ENCODE measurements around the gene PTPRD. TPM values are rescaled to one million over a fixed set of nuclear protein-coding genes. Genes with fewer than 3 reads are reported as not detected.

Gene PTPRD
- total and polyA plus RNA-seq, 2 donors (not counting 1 experiment from before 2014, with no cell fraction given), result 0.35 to 4.8 TPM

- no peak for DNase-seq (ENCODE audit: low read depth in 2 of 2)
- Histone ChIP-seq H3K27me3 (ENCODE audit: control insufficient read depth, insufficient read depth, low read length) (no peaks in the 10 kb centered on the region), H3K4me1 (ENCODE audit: control insufficient read depth, extremely low read depth, insufficient read depth, low read length) (no peaks in the 10 kb centered on the region), H3K79me2 (ENCODE audit: control insufficient read depth, insufficient read depth, low read length) (no peaks in the 10 kb centered on the region), H3K27ac (ENCODE audit: insufficient read depth, low read length) (no peak overlapping the region), H3K9ac (ENCODE audit: insufficient read depth, low read length) (no peak overlapping the region), H4K20me1 (ENCODE audit: control insufficient read depth, extremely low read depth, insufficient read depth, low read length) (no peaks in the 10 kb centered on the region), H2AFZ (ENCODE audit: low read length) (no peak overlapping the region), H3K4me3 (replicated peaks in 1 of 4; ENCODE audit: control extremely low read depth in 1 of 4, insufficient read depth in 1 of 4, low read depth in 3 of 4, low read length in 4 of 4) (no peak overlapping the region), H3K36me3 (ENCODE audit: control insufficient read depth, insufficient read depth, low read length) (no peaks in the 10 kb centered on the region), H3K9me3 (ENCODE audit: control insufficient read depth, insufficient read depth, low read depth, low read length) (no peaks in the 10 kb centered on the region), H3K4me2 (ENCODE audit: extremely low read depth, insufficient read depth, low read length) (no peak overlapping the region)
- TF ChIP-seq, protein P1, sequence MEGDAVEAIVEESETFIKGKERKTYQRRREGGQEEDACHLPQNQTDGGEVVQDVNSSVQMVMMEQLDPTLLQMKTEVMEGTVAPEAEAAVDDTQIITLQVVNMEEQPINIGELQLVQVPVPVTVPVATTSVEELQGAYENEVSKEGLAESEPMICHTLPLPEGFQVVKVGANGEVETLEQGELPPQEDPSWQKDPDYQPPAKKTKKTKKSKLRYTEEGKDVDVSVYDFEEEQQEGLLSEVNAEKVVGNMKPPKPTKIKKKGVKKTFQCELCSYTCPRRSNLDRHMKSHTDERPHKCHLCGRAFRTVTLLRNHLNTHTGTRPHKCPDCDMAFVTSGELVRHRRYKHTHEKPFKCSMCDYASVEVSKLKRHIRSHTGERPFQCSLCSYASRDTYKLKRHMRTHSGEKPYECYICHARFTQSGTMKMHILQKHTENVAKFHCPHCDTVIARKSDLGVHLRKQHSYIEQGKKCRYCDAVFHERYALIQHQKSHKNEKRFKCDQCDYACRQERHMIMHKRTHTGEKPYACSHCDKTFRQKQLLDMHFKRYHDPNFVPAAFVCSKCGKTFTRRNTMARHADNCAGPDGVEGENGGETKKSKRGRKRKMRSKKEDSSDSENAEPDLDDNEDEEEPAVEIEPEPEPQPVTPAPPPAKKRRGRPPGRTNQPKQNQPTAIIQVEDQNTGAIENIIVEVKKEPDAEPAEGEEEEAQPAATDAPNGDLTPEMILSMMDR (conservative IDR thresholded peaks at IDR 0.05 in 1 of 2, IDR thresholded peaks at IDR 0.05 in 1 of 2; ENCODE audit: low read depth in 1 of 2, low read length in 2 of 2), result no peak
- no peak for TF ChIP-seq EZH2 (IDR thresholded peaks at IDR 0.05; ENCODE audit: low read length, missing control alignments)
Observed at GRCh38 chr9:8960254-8960653, 1652.5 kb downstream of the PTPRD start.

GRCh38 chr9:8958358-8958757 is 1654.4 kb downstream of the PTPRD start:
- no peak overlapping the region for H3K27ac ChIP-seq (ENCODE audit: insufficient read depth, low read length)
- no peaks in the 10 kb centered on the region for H3K9me3 ChIP-seq (ENCODE audit: control insufficient read depth, insufficient read depth, low read depth, low read length)
- H3K4me3 ChIP-seq (replicated peaks in 1 of 4; ENCODE audit: control extremely low read depth in 1 of 4, insufficient read depth in 1 of 4, low read depth in 3 of 4, low read length in 4 of 4), result no peak overlapping the region
- TF ChIP-seq, protein P1 (conservative IDR thresholded peaks at IDR 0.05 in 1 of 2, IDR thresholded peaks at IDR 0.05 in 1 of 2; ENCODE audit: low read depth in 1 of 2, low read length in 2 of 2), result no peak
- no peak for TF ChIP-seq EZH2 (IDR thresholded peaks at IDR 0.05; ENCODE audit: low read length, missing control alignments)
- H3K79me2 ChIP-seq (ENCODE audit: control insufficient read depth, insufficient read depth, low read length), result no peaks in the 10 kb centered on the region
- H3K27me3 ChIP-seq (ENCODE audit: control insufficient read depth, insufficient read depth, low read length), result no peaks in the 10 kb centered on the region
- no peaks in the 10 kb centered on the region for H3K4me1 ChIP-seq (ENCODE audit: control insufficient read depth, extremely low read depth, insufficient read depth, low read length)
- H4K20me1 ChIP-seq (ENCODE audit: control insufficient read depth, extremely low read depth, insufficient read depth, low read length), result no peaks in the 10 kb centered on the region
- H3K4me2 ChIP-seq (ENCODE audit: extremely low read depth, insufficient read depth, low read length), result no peak overlapping the region
- H2AFZ ChIP-seq (ENCODE audit: low read length), result no peak overlapping the region
- no peak for DNase-seq (ENCODE audit: low read depth in 2 of 2)
- H3K9ac ChIP-seq (ENCODE audit: insufficient read depth, low read length), result no peak overlapping the region
- H3K36me3 ChIP-seq (ENCODE audit: control insufficient read depth, insufficient read depth, low read length), result no peaks in the 10 kb centered on the region

- no peaks in the 10 kb centered on the region for H3K9me3 ChIP-seq (ENCODE audit: control insufficient read depth, insufficient read depth, low read depth, low read length)
- H3K79me2 ChIP-seq (ENCODE audit: control insufficient read depth, insufficient read depth, low read length), result no peaks in the 10 kb centered on the region
- H3K4me1 ChIP-seq (ENCODE audit: control insufficient read depth, extremely low read depth, insufficient read depth, low read length), result no peaks in the 10 kb centered on the region
- DNase-seq (ENCODE audit: low read depth in 2 of 2), result no peak
- H3K27ac ChIP-seq (ENCODE audit: insufficient read depth, low read length), result no peak overlapping the region
- no peak overlapping the region for H3K9ac ChIP-seq (ENCODE audit: insufficient read depth, low read length)
- H3K4me2 ChIP-seq (ENCODE audit: extremely low read depth, insufficient read depth, low read length), result no peak overlapping the region
- H4K20me1 ChIP-seq (ENCODE audit: control insufficient read depth, extremely low read depth, insufficient read depth, low read length), result no peaks in the 10 kb centered on the region
- H3K36me3 ChIP-seq (ENCODE audit: control insufficient read depth, insufficient read depth, low read length), result no peaks in the 10 kb centered on the region
- TF ChIP-seq EZH2 (IDR thresholded peaks at IDR 0.05; ENCODE audit: low read length, missing control alignments), result no peak
- TF ChIP-seq, protein P1 (conservative IDR thresholded peaks at IDR 0.05 in 1 of 2, IDR thresholded peaks at IDR 0.05 in 1 of 2; ENCODE audit: low read depth in 1 of 2, low read length in 2 of 2), result no peak
- H3K27me3 ChIP-seq (ENCODE audit: control insufficient read depth, insufficient read depth, low read length), result no peaks in the 10 kb centered on the region
- H3K4me3 ChIP-seq (replicated peaks in 1 of 4; ENCODE audit: control extremely low read depth in 1 of 4, insufficient read depth in 1 of 4, low read depth in 3 of 4, low read length in 4 of 4), result no peak overlapping the region
- no peak overlapping the region for H2AFZ ChIP-seq (ENCODE audit: low read length)
Observed at GRCh38 chr9:8955315-8955714, 1657.5 kb downstream of the PTPRD start.

All from fibroblast of lung (primary cell).